Esophagus squamous epithelium (tissue), 5 donors: ENCODE data around the gene PHF12. TPM values are rescaled to one million over a fixed set of nuclear protein-coding genes. Genes with fewer than 3 reads are reported as not detected.

ENCODE experiments used
- DNase-seq: peaks from one replicate; lab custom pipeline; 2025; lab: John Stamatoyannopoulos, UW
- H3K27ac ChIP-seq, 4 donors: fragments of 200-600 bp; sonication (generic); one replicate each; pipeline ENCODE4 v1.5.1; 2016 to 2019; ENCODE audit warnings: mild to moderate bottlenecking in 1 of 4
- H3K27me3 ChIP-seq, 4 donors: fragments of 200-600 bp; sonication (generic); 1 replicate in 3 of 4; 2 replicates in 1 of 4; pipeline versions ENCODE4 v1.5.1 to v1.6.0; 2017 to 2021; ENCODE audit warnings: antibody characterized with exemption in 1 of 4
- H3K36me3 ChIP-seq, 3 donors: fragments of 200-600 bp; sonication (generic); one replicate each; pipeline ENCODE4 v1.5.1; 2016 to 2019
- H3K4me1 ChIP-seq, 3 donors: fragments of 200-600 bp; sonication (generic); one replicate each; pipeline ENCODE4 v1.5.1; 2017 to 2019
- H3K4me3 ChIP-seq, 4 donors: fragments of 200-600 bp; sonication (generic); 1 replicate in 3 of 4; 2 replicates in 1 of 4; pipeline ENCODE4 v1.5.1; 2016 to 2019; ENCODE audit warnings: mild to moderate bottlenecking in 2 of 4, moderate library complexity in 1 of 4
- H3K9me3 ChIP-seq, 3 donors: fragments of 200-600 bp; sonication (generic); one replicate each; pipeline ENCODE4 v1.5.1; 2016 to 2019
- CTCF ChIP-seq, 6 experiments: fragments of 450-650 bp in 4 of 6; fragments of 200-600 bp in 2 of 6; sonication (generic) in 2 of 6; IDR thresholded peaks; one replicate each; pipeline ENCODE4 v1.5.1; 2016 to 2019; ENCODE audit warnings: antibody characterized with exemption in 6 of 6, mild to moderate bottlenecking in 4 of 6, moderate library complexity in 4 of 6
- POLR2A ChIP-seq, 4 donors: fragments of 450-650 bp; IDR thresholded peaks; one replicate each; pipeline ENCODE4 v1.6.1; 2017; ENCODE audit warnings: antibody characterized with exemption in 4 of 4, mild to moderate bottlenecking in 4 of 4, moderate library complexity in 3 of 4
- WGBS, 2 donors: methylation state at CpG; one replicate each; pipeline ENCODE4 v1.1.5; 2018; 5-methylcytosine and 5-hydroxymethylcytosine counted together
- intact Hi-C: fragments of 100-400 bp; cut with DNase I; formaldehyde crosslinking; loops from one replicate; pipeline ENCODE4 v1.15.0; 2022
- total RNA-seq, 4 donors: library from RNA; depleted of rRNA; stranded (reverse); fragments of >200 nt; gene quantifications; one replicate each; pipeline ENCODE4 v1.1.0, GENCODE V29; 2016
- donor health status: DM: yes; HTN: yes; CAD: no.

Gene PHF12
- total RNA-seq, 4 donors from 2014 or later = 13.0 to 35.6 (median 18.8) TPM

GRCh38 chr17:28942925-28943324 lies 8.4 kb downstream of the PHF12 start:
- H3K36me3 ChIP-seq = peaks cover 0 to 41% (median 0%) of the 10 kb centered on the region in 3 donors
- no peak for TF ChIP-seq POLR2A (IDR thresholded peaks at IDR 0.05)
- TF ChIP-seq CTCF (IDR thresholded peaks at IDR 0.05) = no peak
- 73 to 86% methylated on average over 2 of the region's 2 CpGs for WGBS, 2 donors
- H3K27ac ChIP-seq = no peak overlapping the region
- H3K9me3 ChIP-seq = no peaks in the 10 kb centered on the region
- H3K4me3 ChIP-seq = no peak overlapping the region
- no peaks in the 10 kb centered on the region for H3K27me3 ChIP-seq
- H3K4me1 ChIP-seq = peaks cover 3 to 81% (median 43%) of the 10 kb centered on the region in 3 donors
- intact Hi-C loops = no loop called here
- DNase-seq = no peak

DNA sequence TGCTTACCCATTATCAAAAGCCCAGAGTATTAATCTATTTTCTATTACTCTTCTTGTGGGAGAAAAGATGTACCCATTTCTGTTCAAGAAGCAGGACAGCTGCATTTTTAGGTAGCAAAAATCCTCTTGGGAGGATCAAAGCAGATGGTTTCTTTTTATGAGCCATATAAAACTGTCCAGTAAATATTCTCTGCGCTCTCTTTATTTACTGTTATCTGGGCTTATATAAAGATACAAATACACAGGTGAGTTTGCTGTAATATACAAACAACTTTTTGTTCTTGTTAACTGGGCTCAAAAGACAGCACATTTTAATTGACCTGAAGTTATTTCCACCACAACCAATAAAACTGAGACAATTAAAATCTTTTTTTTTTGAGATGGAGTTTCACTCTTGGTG lies 10.1 kb downstream of the PHF12 start:
- intact Hi-C loops = no loop called here
- TF ChIP-seq CTCF (IDR thresholded peaks at IDR 0.05) = no peak

DNA sequence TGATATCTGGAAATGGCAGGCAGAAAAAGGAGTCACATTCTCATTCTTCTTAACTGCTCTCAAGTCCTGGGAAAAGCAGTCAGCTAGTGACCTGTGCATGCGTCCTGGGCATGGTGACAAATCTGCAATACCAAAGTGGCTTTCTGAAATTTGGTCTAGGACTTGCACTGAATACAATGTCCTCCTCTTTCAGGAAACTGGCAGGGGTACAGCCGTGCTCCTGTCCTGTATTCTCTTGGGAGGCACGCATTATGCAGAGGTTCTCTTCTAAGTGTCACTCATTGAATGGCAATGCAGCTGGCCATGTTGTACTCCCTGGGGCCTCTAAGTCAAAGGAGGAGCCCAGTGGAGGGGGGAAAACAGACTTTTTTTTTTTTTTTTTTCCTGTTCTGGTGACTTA lies 10.6 kb downstream of the PHF12 start:
- Histone ChIP-seq H3K4me1 (peaks cover 3 to 81% (median 46%) of the 10 kb centered on the region in 3 donors), H3K4me3 (no peak overlapping the region), H3K27ac (no peak overlapping the region), H3K9me3 (no peaks in the 10 kb centered on the region), H3K27me3 (no peaks in the 10 kb centered on the region), H3K36me3 (peaks cover 0 to 41% (median 0%) of the 10 kb centered on the region in 3 donors)
- no peak for TF ChIP-seq POLR2A (IDR thresholded peaks at IDR 0.05)
- no peak for TF ChIP-seq CTCF (IDR thresholded peaks at IDR 0.05)
- intact Hi-C loops = no loop called here
- DNase-seq = no peak
- 72 to 75% methylated on average over 1 to 3 of the region's 3 CpGs for WGBS, 2 donors

More for the DNA sequence above, 10.1 kb downstream of the PHF12 start:
- Histone ChIP-seq H3K36me3 (peaks cover 0 to 41% (median 0%) of the 10 kb centered on the region in 3 donors), H3K27me3 (no peaks in the 10 kb centered on the region), H3K27ac (no peak overlapping the region), H3K4me1 (peaks cover 3 to 81% (median 47%) of the 10 kb centered on the region in 3 donors), H3K9me3 (no peaks in the 10 kb centered on the region), H3K4me3 (no peak overlapping the region)
- DNase-seq = no peak
- WGBS, 2 donors = 87 to 95% methylated on average over 1 of the region's 1 CpG

DNA sequence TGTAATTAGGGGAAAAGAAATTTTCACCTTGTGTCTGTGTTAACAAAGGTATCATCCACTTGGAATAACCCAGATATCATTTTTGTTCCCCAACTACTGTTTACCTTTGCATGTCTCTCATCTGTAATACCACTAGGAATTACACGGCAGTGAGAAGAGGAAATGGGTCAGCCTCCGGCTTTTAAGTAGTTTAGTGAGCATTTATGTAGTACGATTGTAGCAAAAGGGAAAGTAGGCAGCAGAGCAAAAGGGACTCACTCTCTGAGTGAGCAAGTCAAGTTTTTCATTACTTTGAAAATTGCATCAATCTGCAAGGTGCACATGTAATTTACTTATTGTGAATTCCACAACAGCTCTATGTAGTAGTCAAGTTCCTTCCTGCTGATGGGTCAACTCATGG lies 11.2 kb downstream of the PHF12 start:
- H3K4me1 ChIP-seq = peaks cover 3 to 79% (median 41%) of the 10 kb centered on the region in 3 donors
- TF ChIP-seq CTCF (IDR thresholded peaks at IDR 0.05) (no peak), POLR2A (IDR thresholded peaks at IDR 0.05) (no peak)

DNA sequence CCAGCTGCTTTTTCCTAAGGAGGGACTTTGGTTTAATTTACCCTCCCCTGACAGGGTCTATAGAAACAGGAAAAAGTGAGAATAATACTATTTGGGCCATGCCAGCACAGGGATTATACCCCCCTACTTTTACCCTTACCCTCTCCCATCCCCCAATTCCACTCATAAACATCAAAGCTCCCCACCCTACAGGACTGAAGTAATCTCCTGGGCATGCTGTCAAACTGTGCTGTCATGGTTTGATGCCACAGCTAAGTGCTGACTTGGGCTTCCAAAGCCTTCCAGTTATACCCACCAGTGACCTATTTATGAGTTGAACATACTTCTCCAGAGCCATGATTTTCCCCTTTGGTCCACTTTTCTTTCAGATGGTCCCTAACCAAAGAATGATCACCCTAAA lies 12.8 kb downstream of the PHF12 start:
- Histone ChIP-seq H3K4me3 (no peak overlapping the region), H3K9me3 (no peaks in the 10 kb centered on the region), H3K36me3 (peaks cover 0 to 33% (median 0%) of the 10 kb centered on the region in 3 donors), H3K27ac (no peak overlapping the region), H3K4me1 (peaks cover 3 to 70% (median 37%) of the 10 kb centered on the region in 3 donors), H3K27me3 (no peaks in the 10 kb centered on the region)
- DNase-seq = no peak
- no peak for TF ChIP-seq POLR2A (IDR thresholded peaks at IDR 0.05)
- TF ChIP-seq CTCF (IDR thresholded peaks at IDR 0.05) = no peak
- intact Hi-C loops = no loop called here

More for the DNA sequence above, 11.2 kb downstream of the PHF12 start:
- Histone ChIP-seq H3K27ac (no peak overlapping the region), H3K4me3 (no peak overlapping the region), H3K9me3 (no peaks in the 10 kb centered on the region), H3K27me3 (no peaks in the 10 kb centered on the region), H3K36me3 (peaks cover 0 to 41% (median 0%) of the 10 kb centered on the region in 3 donors)
- intact Hi-C loops = no loop called here
- DNase-seq = no peak
- WGBS, 2 donors = 63 to 65% methylated on average over 3 of the region's 3 CpGs
